SHP77 treated with DMSO at 0.1 percent for 48 hours (cell line): Measurements from ENCODE around the gene SLC22A1.
"Not testable (repeated sequence)": the region's sequence is repeated elsewhere in the genome, so short reads cannot be mapped to it uniquely, and the experiment has no call there.

Experiments
- DNase-seq: peaks from one replicate; lab custom pipeline; 2025; lab: John Stamatoyannopoulos, UW

The SLC22A1 gene

GRCh38 chr6:160124007-160124406 lies 2.4 kb downstream of the SLC22A1 start:
- DNase-seq = no peak

DNA sequence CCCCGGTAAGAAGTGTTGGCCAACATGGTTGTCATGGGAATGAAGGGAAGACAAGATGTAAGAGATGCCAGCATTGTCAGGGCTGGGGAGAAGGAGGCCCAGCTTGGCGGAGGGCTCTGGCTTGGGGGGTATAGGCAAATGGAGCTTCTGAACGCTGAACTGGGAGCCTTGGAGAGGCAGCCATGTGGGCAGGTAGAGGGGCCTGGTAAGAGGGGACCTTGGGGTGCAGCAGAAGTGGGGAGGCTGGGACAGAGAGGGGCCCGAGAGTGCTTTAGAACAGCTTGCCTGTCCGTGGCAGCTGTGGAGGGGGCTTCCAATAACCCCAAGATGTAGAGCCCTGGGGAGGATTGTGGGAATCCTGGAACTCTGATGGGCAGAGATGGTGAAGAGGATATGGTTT lies 3.0 kb downstream of the SLC22A1 start:
- DNase-seq = no peak

DNA sequence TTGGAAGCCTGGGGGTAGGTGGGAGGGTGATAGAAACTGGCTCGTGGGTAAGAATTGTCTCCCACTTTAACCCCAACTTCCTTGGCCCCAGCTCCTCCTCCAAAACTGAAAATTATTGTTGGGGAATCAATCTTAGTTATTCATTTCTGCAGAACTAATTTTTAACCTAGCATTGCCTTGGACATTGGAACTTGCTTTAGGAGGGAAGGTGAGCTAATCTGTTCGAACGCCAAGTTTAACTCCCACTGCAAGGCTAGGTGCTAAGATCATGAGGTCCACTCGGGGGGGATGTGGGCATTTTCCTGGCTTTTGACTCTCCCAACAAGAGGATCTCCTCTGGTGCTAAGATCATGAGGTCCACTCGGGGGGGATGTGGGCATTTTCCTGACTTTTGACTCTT lies 3.5 kb downstream of the SLC22A1 start:
- not testable (repeated sequence) for DNase-seq

DNA sequence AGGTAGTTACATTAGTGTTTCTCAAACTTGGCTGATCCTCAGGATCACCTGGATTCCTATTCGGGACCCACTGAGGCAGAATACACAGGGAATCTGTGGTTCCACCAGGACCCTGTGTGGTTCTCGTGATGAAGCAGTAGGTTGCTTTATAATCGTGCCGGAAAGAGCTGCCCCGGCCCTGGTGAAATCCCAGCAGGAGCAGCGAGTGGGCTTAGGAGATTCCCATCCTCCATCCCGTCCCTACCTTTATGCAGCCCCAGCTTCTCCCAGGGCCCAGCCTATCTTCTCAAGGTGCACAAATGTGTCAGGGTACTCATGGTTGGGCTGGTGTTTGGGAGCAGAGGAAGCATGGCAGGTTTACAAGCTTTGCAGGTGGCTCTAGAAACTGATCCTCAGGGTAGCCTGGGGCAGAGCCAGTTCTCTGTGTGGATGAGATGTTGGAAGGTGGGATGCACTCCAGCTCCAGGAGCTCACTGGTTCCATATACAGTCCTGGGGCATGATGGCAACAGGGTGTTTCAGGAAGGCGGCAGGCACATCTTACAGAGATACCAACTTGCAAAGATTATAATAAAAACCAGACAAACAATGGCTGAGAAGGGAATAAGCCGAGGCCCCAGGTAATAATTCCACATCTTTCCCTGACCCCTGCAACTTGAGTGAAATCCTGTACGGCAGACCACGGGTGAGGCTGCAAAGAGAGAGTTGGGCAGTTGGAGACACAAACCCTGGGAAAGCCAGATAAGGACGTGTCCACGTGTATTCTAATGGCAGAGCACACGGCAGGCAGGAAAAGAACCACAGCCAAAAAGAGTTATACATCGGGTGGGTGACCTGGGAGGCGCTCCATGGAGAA lies 5.9 kb downstream of the SLC22A1 start:
- DNase-seq = no peak

- no peak for DNase-seq
Measured at GRCh38 chr6:160128125-160128683, 6.6 kb downstream of the SLC22A1 start.

DNA sequence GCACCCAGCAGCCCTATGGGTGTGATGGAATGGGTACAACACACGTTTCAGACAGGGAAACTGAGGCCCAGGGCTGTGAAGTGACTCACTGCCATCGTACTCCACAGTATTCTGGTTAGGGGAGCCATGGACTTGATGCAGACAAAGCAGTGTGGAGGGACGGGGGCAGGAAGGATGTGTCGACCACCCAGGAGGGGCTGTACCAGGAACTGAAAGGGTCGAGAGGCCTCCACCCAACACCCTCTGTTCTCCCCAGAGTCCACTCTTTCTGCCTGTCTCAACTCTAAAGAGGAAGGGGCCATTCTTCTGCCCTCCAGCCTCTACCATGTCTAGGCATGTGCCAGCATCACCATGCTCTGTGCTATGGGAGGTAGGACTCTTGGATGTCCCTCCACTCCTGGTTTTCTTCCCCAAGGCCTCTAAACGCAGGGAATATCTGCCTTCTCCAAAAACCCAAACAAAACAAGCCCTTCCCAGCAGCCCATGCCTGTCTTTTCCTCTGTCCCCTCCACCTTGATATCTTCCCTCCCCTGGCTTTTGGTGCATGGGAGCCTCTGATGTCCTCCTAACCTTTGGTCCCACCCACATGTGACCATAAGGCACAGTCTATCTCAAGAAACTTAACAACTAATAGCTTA lies 7.4 kb downstream of the SLC22A1 start:
- DNase-seq = no peak

- DNase-seq = no peak
Measured at GRCh38 chr6:160129881-160130615, 8.4 kb downstream of the SLC22A1 start.

- DNase-seq = no peak
Measured at GRCh38 chr6:160130729-160131484, 9.3 kb downstream of the SLC22A1 start.

DNA sequence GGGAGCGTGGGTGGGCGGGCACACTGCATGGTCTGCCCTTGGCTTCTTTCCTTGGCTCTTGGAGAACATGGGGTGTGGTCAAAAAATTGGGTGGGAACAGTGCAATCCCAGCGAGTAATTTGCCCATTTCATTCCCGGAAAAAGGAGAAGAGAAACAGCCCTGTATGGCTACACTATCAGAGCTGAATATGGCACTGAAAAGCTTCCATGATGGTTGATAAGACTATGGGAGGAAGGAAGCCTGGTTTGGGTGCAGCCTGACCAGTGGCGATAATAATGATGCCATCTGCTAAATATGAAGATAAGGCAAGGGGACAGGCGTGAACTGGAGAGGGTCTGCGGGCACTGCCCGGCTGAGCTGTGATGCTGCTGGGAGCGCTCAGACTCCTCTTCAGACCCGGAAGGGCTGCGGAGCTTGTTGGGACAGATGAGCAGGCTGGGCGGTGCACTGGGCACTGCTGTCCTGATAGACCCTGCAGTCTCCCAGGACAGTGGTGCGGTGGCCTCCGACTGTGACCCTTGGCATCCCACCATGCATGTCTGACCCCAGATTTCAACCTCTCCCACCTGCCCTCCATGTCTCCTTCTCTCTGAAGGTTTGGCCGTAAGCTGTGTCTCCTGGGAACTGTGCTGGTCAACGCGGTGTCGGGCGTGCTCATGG lies 10.2 kb downstream of the SLC22A1 start:
- DNase-seq = no peak

GRCh38 chr6:160132297-160132637 lies 10.7 kb downstream of the SLC22A1 start:
- no peak for DNase-seq

GRCh38 chr6:160132776-160133338 lies 11.2 kb downstream of the SLC22A1 start:
- DNase-seq = no peak

GRCh38 chr6:160133441-160134336 lies 12.1 kb downstream of the SLC22A1 start:
- no peak for DNase-seq

DNA sequence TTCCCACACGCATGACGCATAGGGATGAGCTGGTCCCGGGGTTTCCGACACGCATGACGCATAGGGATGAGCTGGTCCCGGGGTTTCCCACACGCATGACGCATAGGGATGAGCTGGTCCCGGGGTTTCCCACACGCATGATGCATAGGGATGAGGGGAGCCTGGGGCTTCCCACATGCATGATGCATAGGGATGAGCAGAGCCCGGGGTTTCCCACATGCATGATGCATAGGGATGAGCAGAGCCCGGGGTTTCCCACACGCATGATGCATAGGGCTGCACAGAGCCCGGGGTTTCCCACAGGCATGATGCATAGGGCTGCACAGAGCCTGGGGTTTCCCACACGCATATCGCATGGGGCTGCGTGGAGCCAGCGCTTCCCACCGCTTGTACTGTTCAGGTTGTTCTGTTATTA lies 12.7 kb downstream of the SLC22A1 start:
- DNase-seq = not testable (repeated sequence)

DNA sequence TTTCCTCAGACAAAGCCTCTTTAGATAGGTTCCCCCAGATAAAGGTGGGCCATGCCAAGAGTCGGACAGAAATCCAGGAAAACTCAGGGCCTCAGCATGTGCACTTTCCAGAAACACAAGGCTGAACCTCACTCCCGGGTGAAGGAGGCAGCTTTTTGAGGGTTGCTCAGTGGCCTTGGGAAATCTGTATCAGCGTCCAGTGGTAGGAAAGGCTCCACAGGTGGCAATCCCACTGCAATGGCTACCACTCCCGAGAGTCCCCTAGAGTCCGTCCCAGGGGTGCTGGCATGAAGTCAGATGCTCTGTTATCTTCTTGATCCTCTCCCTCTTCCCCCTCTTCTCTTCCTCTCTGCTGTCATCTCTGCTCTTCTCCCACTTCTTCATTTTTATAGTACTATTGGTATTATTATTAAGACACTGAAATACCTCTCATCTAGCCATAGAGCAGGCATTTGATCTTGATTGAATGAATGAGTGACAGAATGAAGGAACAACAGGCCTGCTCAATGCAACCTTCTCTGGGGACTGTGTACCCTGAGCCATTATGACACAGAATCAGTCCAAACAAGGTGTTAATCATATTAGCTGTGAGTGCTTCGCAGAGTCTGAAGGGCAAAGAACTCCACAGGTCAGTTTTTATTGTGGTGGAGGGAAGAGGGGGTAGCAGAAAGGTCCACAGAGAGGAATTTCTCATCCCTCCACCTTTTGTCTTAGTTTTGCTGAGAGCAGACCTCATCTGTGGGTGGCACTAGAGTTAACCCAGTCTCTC lies 13.3 kb downstream of the SLC22A1 start:
- DNase-seq = no peak

DNA sequence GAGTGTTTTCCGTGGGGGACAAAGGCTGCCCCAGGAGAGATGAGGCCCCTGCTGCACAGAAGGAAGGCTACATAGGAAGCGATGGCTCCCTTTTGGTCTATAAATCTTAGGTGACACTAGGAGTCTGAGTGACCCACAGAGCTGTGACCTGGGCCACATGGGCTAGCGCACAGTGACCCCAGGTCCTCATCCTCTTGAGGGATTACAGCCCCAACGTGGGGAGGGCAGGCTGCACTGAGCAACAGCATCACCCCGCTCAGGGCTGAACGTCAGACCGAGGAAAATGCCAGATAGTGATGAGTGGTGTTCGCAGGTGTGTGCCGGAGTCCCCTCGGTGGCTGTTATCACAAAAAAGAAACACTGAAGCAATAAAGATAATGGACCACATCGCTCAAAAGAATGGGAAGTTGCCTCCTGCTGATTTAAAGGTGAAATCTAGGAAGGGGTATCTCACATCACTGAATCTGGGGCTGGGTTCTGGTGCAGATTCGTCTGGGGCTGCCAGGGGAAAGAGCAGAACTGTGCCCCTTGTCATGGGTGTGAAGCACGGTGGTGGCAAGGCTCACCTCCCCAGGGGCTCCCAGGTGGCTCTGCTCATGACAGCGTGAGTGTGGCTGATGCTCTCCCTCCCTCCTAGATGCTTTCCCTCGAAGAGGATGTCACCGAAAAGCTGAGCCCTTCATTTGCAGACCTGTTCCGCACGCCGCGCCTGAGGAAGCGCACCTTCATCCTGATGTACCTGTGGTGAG lies 14.5 kb downstream of the SLC22A1 start:
- no peak for DNase-seq

DNA sequence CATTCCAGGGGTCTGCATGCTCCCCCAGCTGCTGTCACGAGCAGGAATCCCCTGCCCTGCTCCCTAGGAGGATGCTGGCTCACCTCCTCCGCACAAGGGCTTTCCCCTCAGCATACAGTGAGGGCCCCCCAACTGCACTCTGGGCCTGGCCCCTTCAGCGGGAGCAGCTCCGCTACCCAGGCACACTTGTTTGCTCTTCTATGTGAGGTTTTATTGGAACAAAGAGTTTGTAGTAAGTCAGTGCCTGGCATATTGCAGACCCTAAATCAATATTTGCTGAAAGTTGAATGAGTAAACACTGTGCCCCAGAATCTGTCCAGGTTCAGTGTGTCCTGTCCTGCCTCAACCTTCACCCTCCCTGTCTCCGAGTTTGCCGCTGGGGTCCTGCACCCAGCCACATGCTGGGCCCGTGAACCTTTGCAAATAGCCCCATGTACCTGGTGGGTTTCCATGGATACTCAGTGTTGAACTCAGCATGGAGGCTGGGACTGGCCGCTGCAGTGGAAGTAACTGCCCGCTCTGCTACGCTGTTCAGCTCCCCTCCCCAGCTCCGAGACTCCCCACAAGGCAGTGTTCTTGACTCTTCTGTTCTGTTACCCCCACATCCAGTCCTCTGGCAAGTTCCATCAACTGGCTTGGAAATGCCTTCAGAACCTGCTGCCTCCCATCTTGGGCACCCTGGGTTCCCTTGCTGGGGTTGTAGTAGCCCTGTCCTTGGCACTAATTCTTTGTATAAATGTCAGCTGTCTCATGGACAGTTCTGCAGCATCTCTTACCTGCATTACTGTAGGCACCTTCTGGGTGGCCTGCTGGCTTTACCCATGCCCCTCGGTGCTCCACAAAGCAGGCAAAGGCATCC lies 15.7 kb downstream of the SLC22A1 start:
- no peak for DNase-seq
